Renal pelvis (tissue), 4 donors: Measurements from ENCODE around the gene CAMK1. TPM values are rescaled to one million over a fixed set of nuclear protein-coding genes. Genes with fewer than 3 reads are reported as not detected.

Source experiments
- DNase-seq: peaks from one replicate; pipeline ENCODE4 v3.0.0-alpha.2; 2013
- polyA plus RNA-seq, 3 donors: library from polyadenylated mRNA; unstranded; fragments of 120-200 nt; gene quantifications; one replicate each; pipeline ENCODE4 v1.2.1, GENCODE V29; 2013; ENCODE audit not compliant: insufficient read length in 3 of 3

Gene CAMK1
- polyA plus RNA-seq, 3 donors, result 17.5 to 24.1 (median 22.8) TPM

DNA sequence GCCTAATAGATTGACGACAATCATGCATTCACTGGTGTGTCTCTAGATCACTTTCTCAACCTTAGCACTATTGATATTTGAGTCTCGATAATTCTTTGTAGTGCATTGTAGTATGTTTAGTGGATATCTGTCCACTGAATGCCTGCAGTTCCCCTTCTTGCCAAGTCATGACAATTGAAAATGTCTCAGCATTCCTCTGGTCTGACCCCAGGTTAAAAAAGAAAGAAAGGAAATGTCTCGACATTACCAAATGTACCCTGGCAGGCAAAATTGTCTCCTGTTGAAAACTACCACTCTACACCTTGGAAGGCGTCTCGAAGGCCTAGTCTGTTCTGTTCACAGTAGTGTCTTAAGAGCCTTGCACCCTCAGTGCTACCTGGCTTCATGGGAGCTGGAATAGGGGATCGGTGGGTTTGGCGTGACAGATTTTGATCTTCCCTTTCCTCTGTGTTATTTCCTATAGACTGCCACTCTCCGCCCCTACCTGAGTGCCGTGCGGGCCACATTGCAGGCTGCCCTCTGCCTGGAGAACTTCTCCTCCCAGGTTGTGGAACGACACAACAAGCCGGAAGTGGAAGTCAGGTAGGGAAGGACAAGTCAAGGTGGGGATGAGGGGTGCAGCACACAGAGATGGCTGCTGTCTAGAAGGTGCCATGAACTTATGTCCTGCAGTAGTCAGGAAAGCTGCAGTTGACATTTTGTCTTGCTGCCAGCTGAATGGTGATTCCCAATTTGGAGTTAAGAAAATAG is 27.6 kb upstream of the CAMK1 start:
- no peak for DNase-seq

DNA sequence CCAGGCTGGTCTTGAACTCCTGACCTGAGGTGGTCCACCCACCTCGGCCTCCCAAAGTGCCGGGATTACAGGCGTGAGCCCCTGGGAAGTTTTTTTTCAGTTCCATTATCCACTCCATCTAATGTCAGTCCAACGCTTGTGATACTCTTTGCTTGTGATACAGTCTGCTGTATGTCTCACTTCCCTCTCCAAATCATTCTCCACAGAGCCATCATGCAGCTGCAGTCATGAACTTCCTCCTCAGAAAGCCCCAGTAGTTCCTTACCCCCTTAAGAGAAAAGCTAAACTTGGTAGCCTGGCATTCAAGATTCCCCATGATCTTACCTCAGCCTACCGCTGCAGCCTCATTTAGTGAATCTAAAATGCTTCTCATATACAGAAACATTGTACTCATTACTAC is 25.5 kb upstream of the CAMK1 start:
- DNase-seq, result no peak

DNA sequence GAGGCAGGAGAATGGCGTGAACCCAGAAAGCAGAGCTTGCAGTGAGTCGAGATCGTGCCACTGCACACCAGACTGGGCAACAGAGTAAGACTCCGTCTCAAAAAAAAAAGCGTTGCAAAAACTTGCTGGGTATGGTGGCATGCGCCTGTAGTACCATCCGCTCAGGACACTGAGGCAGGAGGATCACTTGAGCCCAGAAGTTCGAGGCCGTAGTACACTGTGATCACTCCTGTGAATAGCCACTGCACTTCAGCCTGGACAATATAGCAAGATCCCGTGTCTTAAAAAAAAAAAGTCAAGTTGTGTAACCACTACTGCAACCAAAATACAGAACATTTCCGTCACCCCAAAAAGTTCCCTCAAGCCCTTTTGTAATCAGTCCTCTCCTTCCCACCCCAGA is 24.7 kb upstream of the CAMK1 start:
- DNase-seq, result no peak

DNA sequence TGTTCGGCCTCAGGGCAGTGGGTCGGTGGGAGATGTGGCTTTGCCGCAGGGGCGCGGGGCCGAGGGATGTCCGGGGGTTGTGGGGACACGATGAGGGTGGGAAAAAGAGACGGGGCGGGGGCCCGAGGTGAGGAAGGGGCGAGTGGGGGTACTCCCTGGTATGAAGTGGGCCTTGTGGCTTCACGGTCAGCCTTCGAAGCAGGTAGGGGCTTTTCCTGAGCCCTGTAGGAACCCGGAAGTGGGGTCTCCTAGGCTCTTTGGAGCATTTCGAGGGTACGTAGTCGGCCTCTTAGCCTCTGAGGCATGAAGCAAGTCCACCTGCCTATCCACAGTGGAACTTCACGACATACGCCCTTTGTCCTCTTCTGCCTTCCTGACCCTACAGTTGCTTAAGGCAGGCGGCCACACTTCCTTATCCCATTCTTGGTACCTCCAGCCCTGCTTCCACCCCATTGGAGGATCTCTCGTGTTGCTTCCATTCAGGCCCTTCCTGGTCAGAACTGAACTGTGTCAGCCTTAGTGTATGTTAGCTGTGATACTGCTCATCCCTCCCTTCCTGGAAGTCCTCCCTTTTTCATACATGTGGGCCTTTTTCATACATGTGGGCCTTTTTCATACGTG is 23.5 kb upstream of the CAMK1 start:
- DNase-seq, result no peak

DNA sequence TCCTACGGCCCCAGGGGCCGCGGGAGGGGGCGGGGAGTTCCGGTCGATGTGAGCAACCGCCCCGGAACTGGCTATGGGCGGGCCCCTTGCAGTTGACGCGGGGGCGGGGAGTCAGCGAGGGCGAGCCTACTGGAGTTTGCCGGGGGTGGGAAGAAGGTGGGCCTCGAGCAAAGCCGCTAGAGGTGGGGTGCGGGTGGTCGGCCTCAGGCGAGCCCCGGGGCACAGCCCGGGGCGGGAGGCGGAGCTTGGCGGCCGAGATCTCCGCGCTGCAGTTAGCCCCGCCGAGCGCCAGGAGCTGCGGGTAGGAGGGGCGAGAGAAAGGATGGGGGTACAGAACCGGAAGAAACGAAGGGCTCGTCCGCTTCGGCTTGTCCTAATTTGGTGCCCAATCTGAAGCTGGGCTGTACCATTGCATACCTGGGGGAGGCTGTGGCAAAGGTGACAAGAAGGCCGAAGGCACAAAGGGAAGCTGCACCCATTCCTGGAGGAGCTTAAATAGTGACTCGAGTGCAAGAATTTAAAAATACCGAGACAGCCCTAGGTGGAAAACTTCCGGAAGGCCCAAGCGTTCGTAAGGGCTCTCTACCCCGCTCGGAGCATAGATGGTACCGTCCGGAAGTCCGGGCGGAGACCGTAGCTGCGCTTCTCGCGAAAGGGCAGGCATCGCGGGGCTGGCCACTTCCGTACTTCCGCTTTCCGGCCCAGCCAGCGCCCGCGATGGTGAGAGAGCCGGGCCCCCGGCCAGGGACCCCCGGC is 22.8 kb upstream of the CAMK1 start, which contains the start of the genes ARPC4 and TADA3:
Gene ARPC4 (plus strand): TSS at position 678 of the 756 bp plus-strand sequence. CDS start 40 bp downstream, at position 718.
Gene TADA3 (minus strand): TSS at position 69 of the 756 bp plus-strand sequence. CDS start 1,007 bp downstream, outside the sequence.
- DNase-seq, result peak; percentile 95

DNA sequence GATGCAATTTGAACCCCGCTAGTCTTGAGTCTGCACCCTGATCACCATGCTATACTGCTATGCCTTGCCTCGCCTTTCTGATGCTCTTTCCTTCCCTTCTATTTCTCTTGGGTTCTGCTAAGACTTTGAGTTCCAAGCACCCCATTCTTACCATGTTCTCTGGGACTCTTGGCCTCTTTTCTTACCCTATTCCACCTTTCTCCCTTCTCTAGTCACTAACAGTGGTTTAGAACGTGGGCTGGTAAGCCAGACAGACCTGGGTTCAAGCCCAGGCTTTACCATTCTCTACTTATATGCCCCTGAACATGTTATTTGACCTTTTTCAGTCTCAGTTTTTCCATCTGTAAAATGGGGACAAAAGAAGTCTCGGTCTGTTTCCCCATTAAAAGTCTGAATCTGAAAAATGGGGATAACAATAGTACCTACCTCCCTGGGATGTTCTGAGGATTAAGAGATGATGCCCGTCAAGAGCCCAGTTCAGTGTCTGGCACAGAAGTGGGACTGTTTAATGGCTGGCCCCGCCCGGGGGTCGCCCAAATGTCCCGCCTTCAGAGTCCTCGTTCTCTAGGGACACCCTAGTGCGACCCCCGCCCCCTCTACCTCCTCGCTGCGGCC is 22.1 kb upstream of the CAMK1 start:
- DNase-seq, result no peak

DNA sequence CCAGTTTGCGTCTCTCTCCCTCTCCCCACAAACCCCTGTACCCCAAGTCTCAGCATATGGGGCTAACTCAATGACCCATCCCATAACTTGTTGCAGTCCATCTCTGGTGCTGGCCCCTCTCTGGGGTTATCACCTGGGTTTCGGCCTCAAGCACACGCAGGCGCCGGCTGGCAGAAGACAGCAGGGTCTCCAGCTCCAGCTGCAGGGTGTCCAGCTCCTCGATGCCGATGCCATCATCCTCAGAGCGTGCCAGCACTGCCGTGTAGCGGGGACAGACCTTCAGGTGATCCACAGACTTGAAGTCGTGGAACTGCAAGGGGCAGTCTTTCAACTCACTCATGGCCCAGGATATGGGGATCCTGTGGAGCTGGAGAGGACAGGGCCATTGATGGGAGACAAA is 21.4 kb upstream of the CAMK1 start:
- DNase-seq, result no peak

DNA sequence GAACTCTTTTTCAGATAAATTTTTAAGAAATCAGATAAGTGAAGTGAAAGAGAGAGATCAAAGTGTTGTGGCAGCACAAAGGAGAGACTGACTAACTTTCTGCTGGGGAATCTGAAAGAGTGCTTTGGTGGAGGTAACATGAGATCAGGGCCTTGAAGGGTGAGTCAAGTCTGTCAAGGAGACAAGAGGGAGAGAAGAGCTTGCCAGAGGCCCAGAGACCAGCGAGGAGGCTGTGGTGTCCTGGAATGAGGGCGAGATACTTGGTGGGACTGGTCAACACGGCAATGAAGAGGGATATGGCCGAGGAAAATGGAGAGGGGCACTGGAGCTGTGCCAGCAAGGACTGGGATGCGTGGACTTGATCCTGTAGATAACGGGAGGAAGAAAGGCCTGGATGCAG is 18.0 kb upstream of the CAMK1 start:
- DNase-seq, result no peak

DNA sequence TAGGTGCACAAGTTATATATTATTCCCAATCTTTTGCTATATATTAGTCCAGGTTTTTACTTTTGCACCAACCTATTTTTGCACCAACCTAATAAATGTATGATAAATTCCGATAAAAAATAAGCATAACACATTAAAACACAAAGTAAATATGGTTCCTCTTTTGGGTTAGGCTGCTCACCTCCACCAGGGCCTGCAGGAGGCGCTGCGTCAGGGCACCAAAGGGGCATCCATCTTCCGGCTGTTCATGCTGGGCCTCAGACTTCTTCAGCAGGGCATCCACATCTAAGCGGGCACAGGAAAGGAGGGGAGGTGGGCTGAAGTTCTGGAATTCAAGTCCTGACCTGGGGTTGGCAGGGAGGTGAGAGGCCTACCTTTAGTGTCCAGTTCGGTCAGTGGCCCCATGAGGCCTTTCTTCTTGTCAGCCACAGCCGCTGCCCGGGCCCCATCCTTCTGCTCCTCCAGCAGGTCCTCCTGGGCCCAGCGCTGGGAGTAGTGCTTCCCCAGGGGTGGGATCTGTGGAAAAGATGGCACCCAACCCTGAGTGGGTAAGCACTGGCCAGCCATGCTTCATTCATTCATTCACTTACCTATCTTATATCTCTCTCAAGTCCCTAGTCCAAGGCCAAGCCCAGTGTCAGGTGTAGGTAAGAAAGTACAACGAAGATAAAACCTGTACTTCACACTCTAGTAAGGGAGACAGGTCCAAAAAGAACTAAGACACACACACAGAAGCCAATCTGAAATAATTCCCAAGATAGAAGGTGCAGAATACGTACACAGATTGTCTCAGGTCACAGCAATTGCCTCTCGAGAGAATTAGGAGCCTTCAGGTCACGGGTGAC is 17.3 kb upstream of the CAMK1 start:
- no peak for DNase-seq

DNA sequence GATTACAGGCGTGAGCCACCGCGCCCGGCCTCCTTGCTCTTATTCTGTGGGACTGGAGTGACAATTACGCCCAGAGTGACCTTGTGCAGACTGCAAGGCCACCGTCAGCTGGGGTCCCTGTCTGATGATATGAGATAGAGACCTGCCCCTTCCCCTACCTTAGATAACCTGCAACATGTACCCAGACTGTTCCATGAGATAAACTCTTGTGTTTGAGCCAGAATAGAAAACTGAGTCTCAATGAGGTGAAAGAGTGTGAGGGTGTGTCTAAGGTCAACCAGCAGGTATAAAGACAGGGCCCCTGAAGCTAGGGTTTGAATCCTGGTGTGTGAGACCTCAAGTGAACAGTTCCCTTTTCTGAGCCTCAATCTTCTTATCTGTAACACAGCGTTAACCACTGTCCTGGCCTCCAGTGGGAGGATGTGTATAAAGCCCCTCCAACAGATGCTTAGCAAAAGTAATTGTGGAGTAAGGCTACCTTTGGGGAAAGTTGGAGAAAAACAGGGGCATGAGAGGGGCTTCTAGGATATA is 16.5 kb upstream of the CAMK1 start:
- no peak for DNase-seq

DNA sequence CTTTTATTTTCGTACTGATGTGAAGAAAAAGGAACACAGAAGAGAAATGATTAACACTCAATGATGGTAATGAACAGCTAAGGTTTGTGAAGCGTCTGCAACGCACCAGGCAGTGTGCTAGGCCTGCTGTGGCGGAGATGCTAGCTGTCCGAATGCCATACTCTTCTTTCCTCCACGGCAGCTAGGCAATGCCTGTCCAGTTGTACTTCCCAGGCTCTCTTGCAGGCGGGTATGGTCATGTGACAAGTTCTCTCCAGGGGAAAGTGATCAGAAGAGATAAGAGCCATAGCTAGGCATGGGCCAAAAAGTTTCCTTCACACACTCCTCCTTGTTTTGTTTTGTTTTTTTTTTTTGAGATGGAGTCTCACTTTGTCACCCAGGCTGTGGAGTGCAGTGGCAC is 15.9 kb upstream of the CAMK1 start:
- no peak for DNase-seq

DNA sequence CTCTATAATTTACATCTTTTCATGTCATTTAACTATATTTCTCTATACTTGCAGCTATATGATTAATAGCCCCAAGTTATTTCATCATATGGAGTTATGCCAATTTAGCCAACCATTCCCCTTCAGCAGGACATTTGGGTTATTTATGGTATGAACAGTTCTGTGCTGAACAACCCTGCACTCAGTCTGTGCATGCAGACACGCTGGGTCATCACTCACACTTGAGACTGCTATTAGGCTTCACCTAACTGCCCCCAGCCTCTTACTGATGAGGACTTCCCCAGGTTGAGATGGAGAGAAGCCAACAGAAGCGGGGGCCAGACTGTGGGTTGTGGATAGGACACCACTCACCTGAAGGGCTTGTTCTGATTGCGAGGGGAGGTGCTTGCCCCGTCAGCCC is 15.2 kb upstream of the CAMK1 start:
- DNase-seq, result no peak

DNA sequence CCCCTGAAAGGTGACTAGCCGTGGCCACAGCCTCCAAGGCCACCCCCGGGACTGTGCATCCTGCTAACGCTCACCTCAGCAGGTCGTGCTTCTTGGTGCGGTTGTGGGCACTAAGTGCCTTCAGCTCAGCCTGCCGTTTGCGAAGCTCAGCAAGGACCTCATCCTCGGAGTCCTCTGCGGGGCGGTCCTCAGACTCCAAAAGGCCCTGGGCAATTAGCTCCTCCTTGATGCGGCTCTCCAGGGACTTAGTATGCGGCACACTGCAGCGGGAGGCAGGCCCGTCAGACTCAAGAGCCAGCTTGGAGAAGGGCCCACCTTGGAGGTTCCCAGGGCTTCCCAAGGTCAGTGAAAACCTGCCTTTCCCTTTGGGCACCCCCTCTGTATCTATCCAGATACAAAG is 14.2 kb upstream of the CAMK1 start:
- no peak for DNase-seq

DNA sequence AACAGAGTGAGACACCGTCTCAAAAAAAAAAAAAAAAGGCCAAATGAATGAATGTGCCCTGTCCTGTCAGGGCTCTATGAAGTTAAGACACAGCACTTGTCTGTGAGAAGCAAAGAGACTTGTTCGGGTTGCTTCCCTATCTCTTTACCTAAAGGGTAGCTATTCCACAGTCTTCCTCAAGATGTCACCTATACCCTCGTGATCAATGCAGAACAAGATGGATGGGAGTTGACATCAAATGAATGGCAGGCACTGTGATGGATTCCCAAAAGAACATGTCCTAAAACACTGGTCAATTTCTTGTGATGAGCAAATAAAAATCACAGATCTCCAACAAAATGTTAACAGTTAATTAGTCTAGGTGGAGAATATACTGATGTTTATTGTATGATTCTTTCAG is 13.0 kb upstream of the CAMK1 start:
- no peak for DNase-seq

DNA sequence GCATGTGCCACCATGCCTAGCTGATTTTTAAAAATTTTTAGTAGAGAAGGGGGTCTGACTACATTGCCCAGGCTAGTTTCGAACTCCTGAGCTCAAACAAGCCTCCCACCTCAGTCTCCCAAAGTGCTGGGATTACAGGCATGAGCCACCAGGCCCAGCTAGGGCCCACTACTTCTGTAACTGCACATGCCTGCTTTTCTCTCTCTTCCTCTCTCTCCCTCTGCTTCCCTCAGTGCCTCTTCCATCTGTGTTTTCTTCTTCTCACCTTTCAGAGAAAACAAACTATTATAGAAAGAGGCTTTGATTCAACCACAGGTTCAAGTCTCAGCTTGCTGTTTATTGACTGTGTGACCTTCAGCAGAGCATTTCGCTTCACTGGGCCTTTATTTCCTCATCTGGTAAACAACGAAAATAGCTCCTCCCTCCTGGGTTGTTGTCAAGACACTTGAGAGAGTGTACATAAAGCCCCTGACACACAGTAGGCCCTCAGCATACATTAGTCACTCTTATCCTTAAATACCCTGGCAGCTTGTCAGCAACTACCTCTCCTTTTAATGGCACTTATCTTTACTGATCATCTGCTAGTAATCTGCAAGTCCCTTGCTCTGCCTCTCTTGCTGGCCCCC is 12.3 kb upstream of the CAMK1 start:
- DNase-seq, result no peak

DNA sequence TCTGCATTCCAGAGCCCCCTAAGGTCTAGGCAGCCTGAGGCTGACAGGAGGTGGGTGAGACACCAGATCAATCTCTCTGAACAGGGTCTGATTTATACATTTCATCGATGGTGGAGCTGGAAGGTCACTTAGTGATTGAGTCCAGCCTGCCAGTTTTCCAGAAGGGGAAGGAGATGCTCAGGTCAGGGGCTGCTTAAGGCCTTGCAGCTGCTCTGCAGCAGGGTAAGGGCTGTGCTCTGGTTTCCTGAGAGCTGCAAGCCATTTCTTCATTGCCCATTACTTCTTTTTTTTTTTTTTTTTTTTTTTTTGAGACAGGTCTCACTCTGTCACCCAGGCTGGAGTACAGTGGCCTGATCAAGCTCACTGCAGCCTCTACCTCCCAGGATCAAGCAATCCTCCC is 11.8 kb upstream of the CAMK1 start:
- DNase-seq, result no peak

DNA sequence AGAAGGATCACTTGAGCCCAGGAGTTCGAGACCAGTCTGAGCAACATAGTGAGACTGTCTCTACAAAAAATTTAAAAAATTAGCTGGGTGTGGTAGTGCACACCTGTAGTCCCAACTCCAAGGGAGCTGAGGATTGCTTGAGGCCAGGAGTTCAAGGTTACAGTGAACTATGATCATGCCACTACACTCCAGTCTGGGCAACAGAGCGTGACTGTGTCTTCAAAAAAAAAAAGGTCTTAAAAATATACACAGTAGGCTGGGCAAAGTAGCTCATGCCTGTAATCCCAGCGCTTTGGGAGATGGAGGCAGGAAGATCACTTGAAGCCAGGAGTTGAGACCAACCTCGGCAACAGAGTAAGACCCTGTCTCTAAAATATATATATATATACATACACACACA is 11.2 kb upstream of the CAMK1 start:
- DNase-seq, result no peak

DNA sequence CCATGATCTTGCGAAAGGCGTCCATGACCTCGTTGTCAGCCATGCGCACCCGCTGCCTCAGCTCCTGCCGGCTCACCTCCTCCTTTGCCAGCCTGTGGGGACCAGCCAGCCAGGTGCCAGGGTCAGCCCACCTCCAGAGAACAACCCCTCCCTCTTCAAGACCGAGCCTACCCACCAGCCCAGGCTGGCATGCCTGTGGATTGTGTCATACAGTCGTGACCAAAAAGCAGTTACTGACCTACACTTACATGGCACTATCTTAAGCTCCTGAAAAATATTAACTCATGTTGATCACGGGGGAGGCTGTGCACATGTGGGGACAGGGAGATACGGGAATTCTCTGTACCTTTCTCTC is 10.7 kb upstream of the CAMK1 start:
- no peak for DNase-seq

DNA sequence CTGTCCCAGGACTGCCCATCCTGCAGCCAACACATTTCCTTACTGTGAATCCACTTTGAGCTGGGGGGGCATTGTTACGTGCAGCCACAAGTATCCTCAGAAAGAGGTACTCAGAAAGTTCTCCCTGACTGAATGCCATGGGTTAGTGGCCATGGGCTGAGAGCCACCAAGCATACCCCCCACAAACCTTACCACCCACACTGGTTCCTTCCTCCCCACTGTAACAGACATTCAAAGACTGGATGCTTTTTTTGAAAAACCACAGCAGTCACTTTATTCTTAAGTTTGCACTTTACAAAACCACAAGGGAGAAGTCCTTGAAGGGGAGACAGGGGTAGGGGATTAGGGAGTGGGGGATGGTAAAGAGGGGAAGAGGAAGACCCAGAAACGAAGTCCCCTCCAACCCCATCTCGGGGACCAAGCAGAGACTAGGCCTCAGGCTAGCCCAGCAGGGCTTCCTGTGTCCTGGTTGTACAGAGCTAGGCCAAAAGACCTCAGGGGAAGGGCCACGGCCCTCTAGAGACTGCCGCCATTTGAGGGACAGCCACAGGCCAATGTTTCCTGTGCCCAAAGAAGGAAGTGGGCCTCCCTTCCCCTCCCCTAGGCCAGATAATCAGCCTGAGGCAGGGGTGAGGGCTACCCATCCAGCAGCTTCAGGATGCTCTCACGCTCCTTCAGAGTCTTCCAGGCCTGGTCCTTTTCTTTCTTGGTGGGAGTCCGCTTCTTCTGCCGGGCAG is 10.1 kb upstream of the CAMK1 start:
- no peak for DNase-seq

DNA sequence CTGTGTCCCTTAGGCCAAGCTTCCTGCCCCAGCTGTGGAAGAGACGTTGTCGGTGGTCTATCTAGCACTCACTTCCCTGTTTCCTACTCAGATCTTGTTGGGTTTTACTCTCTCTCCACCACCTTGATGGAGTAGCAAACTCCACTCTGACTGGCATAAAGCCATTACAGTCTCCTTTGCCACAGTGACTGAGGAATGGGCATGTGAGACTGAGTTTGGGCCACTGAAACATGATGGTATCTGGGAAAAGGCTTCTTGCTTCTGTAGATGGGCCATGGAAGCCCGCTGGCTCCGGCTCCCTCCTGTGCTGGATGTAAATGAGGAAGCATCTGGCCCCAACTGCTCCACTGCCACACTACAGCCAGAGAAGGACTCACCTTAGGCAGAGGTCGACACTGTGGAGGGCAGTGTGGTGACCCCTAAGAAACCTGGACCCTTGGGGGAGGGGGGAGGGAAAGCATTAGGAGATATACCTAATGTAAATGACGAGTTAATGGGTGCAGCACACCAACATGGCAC is 9.4 kb upstream of the CAMK1 start:
- no peak for DNase-seq
